Adipocyte (in vitro differentiated cells): ENCODE measurements around the gene PANK4.

Source experiments
- DNase-seq: peaks from one replicate; pipeline ENCODE4 v3.0.0-alpha.2; 2015; ENCODE audit warnings: low read depth
- H3K27me3 ChIP-seq: replicated peaks from 2 replicates; pipeline ENCODE4 v1.7.0; 2013; ENCODE audit warnings: mild to moderate bottlenecking, low read length, moderate library complexity; ENCODE audit not compliant: control insufficient read depth, insufficient read depth
- H3K36me3 ChIP-seq: 2 replicates; pipeline ENCODE4 v1.7.0; 2013; ENCODE audit warnings: low read length, mild to moderate bottlenecking, moderate library complexity; ENCODE audit not compliant: control insufficient read depth, insufficient read depth, severe bottlenecking
- H3K4me1 ChIP-seq: 2 replicates; pipeline ENCODE4 v1.7.0; 2013; ENCODE audit warnings: mild to moderate bottlenecking, low read length, moderate library complexity; ENCODE audit not compliant: control insufficient read depth, insufficient read depth
- H3K4me3 ChIP-seq: 2 replicates; pipeline ENCODE4 v1.7.0; 2013; ENCODE audit warnings: mild to moderate bottlenecking, low read length, moderate library complexity
- H3K9ac ChIP-seq: 2 replicates; pipeline ENCODE4 v1.7.0; 2013; ENCODE audit warnings: mild to moderate bottlenecking, low read length, moderate library complexity
- H3K9me3 ChIP-seq: 2 replicates; pipeline ENCODE4 v1.7.0; 2013; ENCODE audit warnings: mild to moderate bottlenecking, low read length, moderate library complexity; ENCODE audit not compliant: control insufficient read depth

PANK4 gene

DNA sequence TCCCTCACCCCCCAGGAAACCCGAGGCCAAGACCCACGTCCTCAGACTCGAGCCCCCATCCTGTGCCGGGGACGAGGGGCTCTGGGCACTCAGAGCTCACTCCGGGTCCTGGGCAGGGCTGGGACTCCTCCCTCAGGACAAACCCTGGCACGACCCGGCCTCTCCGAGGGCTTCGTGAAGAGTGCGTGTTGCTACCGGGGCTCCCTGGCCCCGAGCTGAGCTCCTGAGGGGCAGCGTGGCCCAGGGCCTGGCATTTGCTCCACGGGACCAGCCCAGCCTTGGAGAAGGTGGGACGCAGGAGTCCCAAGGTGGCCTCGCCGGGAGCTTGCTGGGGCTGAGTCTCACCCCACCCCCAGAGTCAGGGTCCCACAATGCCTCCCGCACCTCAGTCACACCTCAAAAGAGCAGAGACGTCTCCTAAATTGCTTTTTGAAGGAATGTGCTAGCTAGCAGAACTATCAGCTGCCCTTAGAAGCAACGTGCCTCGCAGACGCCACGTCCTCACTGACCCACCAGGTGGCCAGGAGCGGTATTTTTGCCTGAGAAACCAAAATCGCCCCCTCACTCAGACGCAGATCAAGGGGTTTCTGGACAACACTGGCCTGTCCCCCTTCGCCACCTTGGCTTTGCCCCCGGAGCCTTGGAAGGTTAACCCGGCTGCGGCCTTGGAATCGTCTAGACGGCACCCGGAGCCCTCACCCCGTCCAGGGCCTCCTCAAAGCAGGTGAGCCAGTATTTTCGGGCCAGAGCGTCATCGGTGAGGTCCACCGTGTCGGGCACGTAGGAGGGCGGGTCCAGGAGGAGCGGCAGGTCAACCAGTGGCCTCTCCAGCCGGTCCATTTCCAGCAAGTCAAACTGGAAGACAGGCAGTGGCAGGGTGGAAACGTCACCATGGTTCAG, 11.3 kb downstream of the PANK4 start:
- Histone ChIP-seq H3K36me3 (peaks cover 81% of the 10 kb centered on the region), H3K27me3 (no peaks in the 10 kb centered on the region), H3K9ac (no peak overlapping the region), H3K9me3 (no peaks in the 10 kb centered on the region), H3K4me3 (no peak overlapping the region), H3K4me1 (no peaks in the 10 kb centered on the region)
- DNase-seq = no peak

DNA sequence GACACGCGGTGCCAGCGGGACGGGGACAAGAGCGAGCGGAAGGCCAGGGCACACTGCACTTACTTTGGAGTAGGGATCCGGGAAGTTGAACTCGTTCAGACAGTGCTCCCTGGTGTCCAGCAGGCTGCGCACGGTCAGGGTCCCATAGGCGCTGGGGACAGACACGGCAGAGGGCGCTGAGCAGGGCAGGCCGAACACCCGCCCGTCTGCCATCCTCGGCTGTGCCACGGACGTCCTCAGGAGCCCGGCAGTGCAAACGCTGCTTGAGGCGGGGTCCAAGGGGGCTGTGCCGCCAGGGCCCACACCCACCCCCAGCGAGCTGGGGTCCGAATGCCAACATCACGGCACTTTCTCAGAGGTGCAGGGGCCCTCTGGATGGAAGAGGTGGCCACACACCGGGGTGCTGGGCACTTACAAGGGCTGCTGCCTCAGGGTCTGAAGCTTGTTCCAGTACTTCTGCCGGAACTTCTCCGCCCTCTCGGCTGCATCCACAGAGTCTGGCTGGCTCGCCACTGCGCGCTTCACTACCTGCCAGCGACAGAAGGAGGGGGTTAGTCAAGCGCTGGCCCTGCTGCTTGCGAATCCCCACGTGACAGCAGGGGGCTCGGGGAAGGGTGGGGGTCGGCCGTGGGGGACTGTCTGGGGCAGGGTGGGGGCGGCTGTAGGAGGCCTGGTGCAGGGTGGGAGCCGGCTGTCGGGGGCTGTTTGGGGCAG, 12.3 kb downstream of the PANK4 start:
- no peak for DNase-seq
- Histone ChIP-seq H3K9ac (no peak overlapping the region), H3K9me3 (no peaks in the 10 kb centered on the region), H3K36me3 (peaks cover 83% of the 10 kb centered on the region), H3K27me3 (no peaks in the 10 kb centered on the region), H3K4me1 (no peaks in the 10 kb centered on the region), H3K4me3 (no peak overlapping the region)

DNA sequence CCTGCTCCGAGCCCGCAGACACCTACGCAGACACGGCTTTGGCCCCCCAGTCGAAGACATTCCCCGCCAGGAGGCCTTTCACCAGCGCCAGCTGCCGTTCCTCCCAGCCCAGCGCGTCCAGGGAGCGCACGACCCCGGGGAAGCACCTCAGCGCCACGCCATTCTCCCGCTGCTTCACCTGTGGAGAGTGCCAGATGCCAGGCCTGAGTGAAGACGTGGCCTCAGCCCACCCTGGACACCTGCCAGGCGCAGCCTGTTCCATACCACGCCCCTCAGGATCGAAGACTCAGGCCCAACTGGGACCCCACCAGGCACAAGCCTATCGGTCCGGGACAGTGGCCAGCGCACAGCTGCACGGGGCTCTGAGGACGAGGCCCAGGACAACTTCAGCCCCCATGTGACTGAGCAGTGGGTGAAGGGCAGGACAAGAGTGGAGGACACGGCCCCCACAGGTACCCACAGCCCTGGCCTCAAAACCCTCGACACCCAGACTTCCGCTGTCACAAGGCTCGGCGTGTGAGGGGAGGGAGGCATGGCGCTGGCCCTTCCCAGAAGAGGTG, 13.5 kb downstream of the PANK4 start:
- H3K4me1 ChIP-seq = no peaks in the 10 kb centered on the region
- H3K36me3 ChIP-seq = peaks cover 77% of the 10 kb centered on the region
- no peak overlapping the region for H3K9ac ChIP-seq
- no peak overlapping the region for H3K4me3 ChIP-seq
- H3K27me3 ChIP-seq = no peaks in the 10 kb centered on the region
- no peaks in the 10 kb centered on the region for H3K9me3 ChIP-seq
- no peak for DNase-seq

DNA sequence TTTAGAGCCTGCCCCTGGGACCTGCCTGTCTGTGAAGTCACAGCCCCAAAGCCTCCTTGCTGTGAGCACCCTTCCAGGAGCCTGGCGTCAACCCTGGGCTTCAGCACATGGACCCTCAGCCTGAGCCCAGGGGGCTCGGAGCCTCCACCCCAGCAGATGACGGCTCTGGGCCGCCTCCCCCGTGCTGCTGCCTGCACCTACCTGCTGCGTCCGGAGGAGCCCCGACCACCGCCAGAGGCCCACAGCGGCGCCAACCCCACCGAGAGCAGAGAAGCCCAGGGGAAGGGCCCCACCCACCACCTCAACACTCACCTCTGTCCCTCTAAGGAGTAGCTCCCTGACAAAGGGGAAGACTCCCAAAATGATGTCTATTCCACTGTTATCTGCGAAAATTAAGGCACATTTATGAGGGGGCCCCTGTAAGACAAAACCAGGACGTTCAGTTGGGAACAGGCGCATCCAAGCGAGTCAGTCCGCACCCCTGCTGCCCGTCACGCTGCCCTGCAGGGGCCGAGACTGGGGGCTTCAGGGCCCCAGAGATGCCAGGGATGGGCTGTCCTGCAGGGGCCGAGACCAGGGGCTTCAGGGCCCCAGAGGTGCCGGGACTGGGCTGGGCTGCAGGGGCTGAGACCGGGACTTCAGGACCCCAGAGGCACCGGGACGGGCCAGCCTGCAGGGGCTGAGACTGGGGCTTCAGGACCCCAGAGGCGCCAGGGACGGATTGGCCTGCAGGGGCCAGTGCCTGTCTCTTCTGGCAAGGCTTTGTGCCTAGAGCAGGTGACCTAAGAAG, 15.8 kb downstream of the PANK4 start:
- DNase-seq = no peak
- H3K27me3 ChIP-seq = peaks cover 3% of the 10 kb centered on the region
- H3K9ac ChIP-seq = no peak overlapping the region
- H3K9me3 ChIP-seq = no peaks in the 10 kb centered on the region
- no peaks in the 10 kb centered on the region for H3K4me1 ChIP-seq
- no peak overlapping the region for H3K4me3 ChIP-seq
- peaks cover 60% of the 10 kb centered on the region for H3K36me3 ChIP-seq

DNA sequence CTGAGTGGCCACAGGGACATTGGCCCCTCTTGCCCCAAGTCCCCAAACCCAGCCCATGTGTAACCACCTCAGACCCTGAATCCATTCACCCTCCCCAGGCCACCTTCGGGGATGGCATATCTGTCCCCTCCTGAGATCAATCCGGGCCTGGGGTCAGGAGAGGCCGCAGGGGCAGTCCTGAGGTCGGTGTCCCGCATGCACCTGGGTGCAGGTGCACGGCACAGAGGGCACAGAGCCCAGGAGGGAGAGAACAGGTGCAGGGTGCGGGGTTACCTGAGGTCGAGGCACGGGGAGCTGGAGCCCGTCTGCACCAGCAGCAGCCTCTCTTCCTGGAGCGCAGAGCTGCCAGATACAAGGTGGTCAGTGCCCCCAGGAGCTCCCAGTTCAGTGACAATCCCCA, 16.8 kb downstream of the PANK4 start:
- Histone ChIP-seq H3K27me3 (peaks cover 5% of the 10 kb centered on the region), H3K36me3 (peaks cover 55% of the 10 kb centered on the region)
- DNase-seq = no peak

DNA sequence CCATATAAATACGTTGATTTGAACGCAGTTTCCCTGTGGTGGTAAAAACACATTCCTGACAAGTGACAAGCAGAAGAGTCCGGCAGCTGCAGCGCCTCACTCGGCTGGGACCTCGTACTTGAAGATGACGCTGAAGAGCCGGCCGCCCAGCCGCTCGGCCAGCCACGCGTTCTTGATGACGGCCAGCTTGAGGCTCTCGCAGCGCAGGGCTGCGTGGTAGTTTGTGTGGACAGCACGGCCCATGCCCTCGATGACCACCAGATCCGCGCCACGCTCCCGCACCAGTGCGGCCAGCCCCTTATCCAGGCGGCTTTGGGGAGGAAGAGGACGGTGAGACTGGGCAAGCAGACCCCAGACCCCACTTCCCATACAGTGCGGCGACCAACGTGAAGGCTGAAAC, 17.6 kb downstream of the PANK4 start:
- Histone ChIP-seq H3K9ac (no peak overlapping the region), H3K4me1 (peaks cover 4% of the 10 kb centered on the region), H3K36me3 (peaks cover 51% of the 10 kb centered on the region), H3K9me3 (no peaks in the 10 kb centered on the region), H3K4me3 (no peak overlapping the region), H3K27me3 (peaks cover 5% of the 10 kb centered on the region)
- no peak for DNase-seq

More for the DNA sequence above, 16.8 kb downstream of the PANK4 start:
- H3K4me3 ChIP-seq = no peak overlapping the region
- H3K9me3 ChIP-seq = no peaks in the 10 kb centered on the region
- no peak overlapping the region for H3K9ac ChIP-seq
- peaks cover 1% of the 10 kb centered on the region for H3K4me1 ChIP-seq

DNA sequence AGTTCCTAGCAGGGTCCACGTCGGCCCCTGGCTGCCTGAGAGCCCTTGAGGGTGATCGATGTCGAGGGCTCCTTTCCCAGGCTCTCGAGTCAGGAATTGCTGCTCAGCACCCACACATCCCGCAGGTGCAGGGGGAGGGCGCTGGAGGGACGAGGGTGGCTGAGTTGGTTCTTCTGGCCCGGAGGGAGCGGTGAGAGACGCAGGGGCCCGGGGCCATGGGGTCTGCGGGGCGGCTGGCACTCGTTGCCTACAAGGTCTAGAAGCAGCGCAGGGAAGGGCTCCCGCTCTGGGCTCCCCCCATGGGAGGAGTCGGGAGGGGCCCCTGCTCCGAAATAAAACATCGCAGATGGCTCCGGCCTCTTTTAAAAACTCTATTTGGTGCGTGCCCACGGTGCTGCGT, 18.2 kb downstream of the PANK4 start:
- no peaks in the 10 kb centered on the region for H3K9me3 ChIP-seq
- peaks cover 45% of the 10 kb centered on the region for H3K36me3 ChIP-seq
- no peak for DNase-seq
- H3K27me3 ChIP-seq = peaks cover 5% of the 10 kb centered on the region
- no peak overlapping the region for H3K9ac ChIP-seq
- peaks cover 4% of the 10 kb centered on the region for H3K4me1 ChIP-seq
- H3K4me3 ChIP-seq = no peak overlapping the region

DNA sequence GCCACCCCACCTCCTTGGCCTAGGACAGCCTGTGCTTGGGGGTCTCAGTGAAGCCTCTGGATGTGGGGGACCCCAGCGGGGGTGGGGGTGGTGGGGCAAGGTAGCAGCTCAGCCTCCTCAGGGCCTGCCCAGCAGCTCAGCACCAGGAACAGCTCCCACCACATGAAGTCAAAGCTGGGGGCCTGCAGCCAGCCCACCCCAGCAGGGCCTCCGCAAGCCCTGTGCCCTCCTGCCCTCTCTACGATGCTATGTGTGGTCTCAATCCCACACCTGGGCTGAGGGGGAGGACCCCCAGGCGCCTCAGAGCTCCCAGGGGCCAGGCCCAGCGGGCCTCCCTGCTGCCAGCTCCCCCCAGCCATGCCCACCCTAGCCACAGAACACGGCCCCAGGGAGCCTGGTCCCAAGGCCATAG, 18.6 kb downstream of the PANK4 start:
- no peak for DNase-seq
- H3K4me1 ChIP-seq = peaks cover 4% of the 10 kb centered on the region
- peaks cover 41% of the 10 kb centered on the region for H3K36me3 ChIP-seq
- H3K9ac ChIP-seq = no peak overlapping the region
- H3K27me3 ChIP-seq = peaks cover 8% of the 10 kb centered on the region
- no peaks in the 10 kb centered on the region for H3K9me3 ChIP-seq
- H3K4me3 ChIP-seq = no peak overlapping the region

DNA sequence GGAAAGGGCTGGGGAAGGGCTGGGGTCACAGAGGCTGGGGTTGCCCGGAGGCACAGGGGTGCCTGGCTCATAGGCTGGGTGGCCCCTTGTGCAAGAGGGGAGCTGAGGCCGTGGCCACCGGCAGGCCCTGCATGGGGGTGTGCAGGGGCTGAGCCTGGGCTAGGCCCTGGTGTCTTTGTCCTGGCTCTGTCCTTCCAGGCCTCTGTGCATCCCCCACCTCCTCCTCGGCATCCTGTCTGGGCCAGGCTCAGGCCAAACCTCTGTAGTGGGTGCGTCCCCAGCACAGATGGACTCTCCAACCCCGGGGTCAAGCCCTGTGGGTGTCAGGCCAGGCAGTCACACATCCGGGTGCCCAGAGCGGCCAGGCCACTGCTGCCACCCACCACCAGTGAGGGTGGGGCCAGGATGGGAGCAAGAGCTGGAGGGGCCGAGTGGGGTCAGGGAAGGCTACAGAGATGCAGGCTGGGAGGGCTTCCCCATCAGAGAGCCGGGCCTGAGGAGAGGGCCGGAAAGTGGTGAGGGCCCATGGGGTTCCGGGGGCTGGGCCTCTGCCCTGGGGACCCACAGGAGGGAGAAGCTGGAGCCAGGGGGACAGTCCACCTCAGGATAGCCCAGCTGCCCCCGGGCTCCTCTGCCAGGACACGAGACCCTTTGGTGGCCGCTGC, 19.4 kb downstream of the PANK4 start:
- H3K36me3 ChIP-seq = peaks cover 33% of the 10 kb centered on the region

DNA sequence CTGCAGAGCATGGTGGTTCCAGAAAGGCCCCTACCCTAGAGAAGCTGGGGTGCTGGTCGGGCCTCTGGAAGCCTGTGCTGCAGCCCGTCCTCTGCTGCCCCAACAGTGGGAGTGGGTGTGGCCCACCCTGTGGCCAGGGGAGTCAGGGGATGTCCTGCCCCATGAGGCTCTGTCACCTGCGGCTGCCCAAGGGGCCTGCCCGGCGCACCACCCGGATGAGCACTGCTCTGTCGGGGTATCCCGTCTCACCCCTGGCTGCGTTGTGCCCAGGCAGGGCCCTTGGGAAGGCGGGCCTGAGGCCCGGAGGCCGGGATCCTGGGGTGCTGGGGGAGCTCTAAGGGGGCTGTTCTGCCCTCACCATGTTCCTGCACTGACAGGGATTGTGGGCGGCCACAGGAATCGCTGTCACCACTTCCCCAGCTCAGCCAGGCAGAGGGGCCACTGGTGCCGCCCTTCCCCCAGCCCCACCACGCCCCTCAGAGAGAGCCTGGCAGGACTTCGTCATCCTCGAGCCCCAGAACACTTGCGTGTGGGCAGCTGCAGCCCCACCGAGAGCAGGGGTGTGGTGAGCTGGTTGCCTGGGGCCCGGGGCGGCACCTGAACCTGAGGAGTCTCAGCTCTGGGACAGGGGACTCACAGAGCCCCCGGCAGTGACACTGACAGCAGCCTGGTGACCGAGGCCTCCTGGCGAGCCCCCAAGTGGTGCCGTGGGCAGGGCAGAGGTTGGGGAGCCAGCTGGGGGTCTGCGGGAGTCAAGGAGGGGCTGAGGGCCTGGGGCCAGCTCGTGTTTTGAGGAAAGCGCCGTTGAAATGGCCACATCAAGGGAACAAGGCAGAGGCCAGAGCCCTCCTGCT, 20.2 kb downstream of the PANK4 start:
- peaks cover 4% of the 10 kb centered on the region for H3K4me1 ChIP-seq
- DNase-seq = no peak
- no peak overlapping the region for H3K9ac ChIP-seq
- peaks cover 26% of the 10 kb centered on the region for H3K36me3 ChIP-seq
- H3K9me3 ChIP-seq = no peaks in the 10 kb centered on the region
- peaks cover 12% of the 10 kb centered on the region for H3K27me3 ChIP-seq
- H3K4me3 ChIP-seq = no peak overlapping the region

More for the DNA sequence above, 19.4 kb downstream of the PANK4 start:
- Histone ChIP-seq H3K4me3 (no peak overlapping the region), H3K27me3 (peaks cover 10% of the 10 kb centered on the region), H3K9me3 (no peaks in the 10 kb centered on the region), H3K9ac (no peak overlapping the region), H3K4me1 (peaks cover 4% of the 10 kb centered on the region)
- DNase-seq = no peak
